BLaER1 treated with 17β-estradiol and CSF1 and Interleukin-3, amounts not matched to agents 10 nM and 100 nM (cell line): ENCODE measurements around the gene NADK.

Experiments used
- H3K27ac ChIP-seq, 11 experiments: shearing (Covaris generic); formaldehyde crosslinking; 2 replicates each; pipeline ENCODE4 v1.8.1; 2022
- H3K27me3 ChIP-seq, 11 experiments: shearing (Covaris generic); formaldehyde crosslinking; 2 replicates each; pipeline ENCODE4 v1.8.1; 2022
- H3K36me3 ChIP-seq, 11 experiments: shearing (Covaris generic); formaldehyde crosslinking; 2 replicates each; pipeline ENCODE4 v1.8.1; 2022
- H3K4me1 ChIP-seq, 10 experiments: shearing (Covaris generic); formaldehyde crosslinking; 2 replicates each; pipeline ENCODE4 v1.8.1; 2022
- H3K4me2 ChIP-seq, 11 experiments: shearing (Covaris generic); formaldehyde crosslinking; 2 replicates each; pipeline ENCODE4 v1.8.1; 2022
- H3K4me3 ChIP-seq, 10 experiments: shearing (Covaris generic); formaldehyde crosslinking; 2 replicates each; pipeline ENCODE4 v1.8.1; 2022
- H3K9ac ChIP-seq, 11 experiments: shearing (Covaris generic); formaldehyde crosslinking; 2 replicates each; pipeline ENCODE4 v1.8.1; 2022
- H3K9me3 ChIP-seq, 11 experiments: shearing (Covaris generic); formaldehyde crosslinking; replicated peaks in 1 of 11; 2 replicates each; pipeline ENCODE4 v1.8.1; 2022
- H4K20me1 ChIP-seq, 11 experiments: shearing (Covaris generic); formaldehyde crosslinking; 2 replicates each; pipeline ENCODE4 v1.8.1; 2022
- Cebpa-rat ChIP-seq, 11 experiments: shearing (Covaris generic); IDR thresholded peaks; 2 replicates each; pipeline ENCODE4 v1.8.1; 2022

Gene NADK

DNA sequence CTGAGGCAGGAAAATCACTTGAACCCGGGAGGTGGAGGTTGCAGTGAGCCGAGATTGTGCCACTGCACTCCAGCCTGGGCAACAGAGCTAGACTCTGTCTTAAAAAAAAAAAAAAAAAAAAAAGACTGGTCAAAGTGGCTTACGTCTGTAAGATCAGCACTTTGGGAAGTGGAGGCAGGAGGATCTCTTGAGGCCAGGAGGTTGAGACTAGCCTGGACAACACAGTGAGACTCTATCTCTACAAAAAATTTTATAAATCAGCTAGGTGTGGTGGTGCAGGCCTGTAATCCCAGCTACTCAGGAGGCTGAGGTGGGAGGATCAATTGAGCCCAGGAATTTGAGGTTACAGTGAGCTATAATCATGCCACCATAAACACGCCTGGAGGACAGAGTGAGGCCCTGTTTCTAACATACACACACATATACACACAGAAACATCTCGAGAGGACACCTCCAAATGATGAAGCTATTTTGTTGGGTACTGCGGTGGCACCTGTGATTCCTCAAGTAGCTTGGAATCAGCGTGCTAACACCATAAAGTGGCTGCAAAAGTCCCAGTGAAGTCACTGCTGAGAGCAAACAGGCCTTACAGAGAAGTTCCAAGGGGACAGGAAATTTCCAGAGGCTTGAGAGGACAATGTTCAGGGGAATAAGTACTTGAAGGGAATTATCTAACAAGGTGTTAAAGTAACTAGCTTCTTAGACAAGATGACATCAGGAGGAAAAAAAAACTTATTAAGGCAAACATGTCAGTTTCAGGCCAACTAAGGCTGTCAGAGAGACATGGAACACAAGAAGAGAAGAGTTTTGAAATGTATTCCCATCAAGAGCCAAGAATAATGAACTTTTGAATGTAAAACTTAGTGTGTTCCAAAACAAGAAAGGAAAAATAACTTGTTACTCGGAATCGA lies 1.3 kb downstream of the NADK start:
- Histone ChIP-seq H3K4me3 (peak overlapping the region; percentile 79 to 98 (median 96)), H3K9ac (peak overlapping the region; percentile 94 to 100 (median 98)), H3K27ac (peak overlapping the region in 10 of 11 experiments; percentile 31 to 100 (median 99); a peak in 19 of 22 replicates), H3K4me1 (peaks cover 54 to 67% (median 62%) of the 10 kb centered on the region in 10 experiments), H3K9me3 (peaks cover 2 to 15% (median 12%) of the 10 kb centered on the region in 11 experiments; a peak in 20 of 22 replicates), H3K4me2 (peak overlapping the region; percentile 86 to 99 (median 95)), H3K36me3 (peaks cover 29 to 34% (median 30%) of the 10 kb centered on the region in 11 experiments), H3K27me3 (no peaks in the 10 kb centered on the region), H4K20me1 (peaks cover 30 to 68% (median 44%) of the 10 kb centered on the region in 11 experiments; a peak in 21 of 22 replicates)
- no peak for TF ChIP-seq Cebpa-rat (IDR thresholded peaks at IDR 0.05)

DNA sequence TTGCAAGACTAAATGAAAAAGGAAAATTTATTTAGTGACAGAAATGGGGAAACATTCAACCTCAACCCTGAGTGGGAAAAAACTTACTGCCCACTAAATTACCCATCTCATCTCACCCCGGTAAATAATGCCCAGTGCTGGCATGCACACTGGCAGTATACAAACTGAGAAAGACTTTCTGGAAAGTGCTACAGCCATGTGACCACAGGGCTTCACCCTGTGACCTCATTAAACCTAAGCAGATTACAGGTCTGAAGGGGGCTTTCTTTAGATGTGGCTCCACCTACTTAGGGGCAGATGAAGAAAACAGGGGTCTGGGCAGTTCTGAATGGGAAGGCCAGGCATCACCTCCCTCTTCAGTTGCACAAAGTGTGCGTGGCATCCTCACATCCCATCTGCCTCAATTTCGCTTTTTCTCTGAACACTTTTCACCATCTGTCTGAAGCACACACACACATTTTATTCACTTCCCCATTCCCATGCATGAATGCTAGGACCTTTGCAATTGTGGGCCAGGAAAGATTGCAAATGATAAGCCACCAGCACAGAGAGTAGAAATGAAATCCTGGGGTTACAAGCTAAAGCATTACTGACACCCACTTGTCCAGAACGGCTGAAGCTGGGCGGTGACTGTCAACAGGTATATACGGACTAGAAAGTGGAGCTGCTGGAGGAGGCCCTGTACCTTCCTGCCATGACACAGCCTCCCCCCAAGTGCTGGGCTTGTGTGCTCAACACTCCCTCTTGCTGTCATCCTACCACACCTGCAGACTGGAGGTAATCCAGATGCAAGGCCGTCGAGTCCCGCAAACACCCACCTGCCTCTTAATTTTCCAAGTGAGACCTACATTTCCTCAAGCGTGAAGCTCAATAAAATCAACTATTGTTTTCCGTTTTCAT lies 2.7 kb downstream of the NADK start:
- peak in 2 of 11 experiments; percentile 18 to 40; a peak in 1 of 22 replicates for TF ChIP-seq Cebpa-rat (IDR thresholded peaks at IDR 0.05)
- peak overlapping the region in 10 of 11 experiments; percentile 14 to 100 (median 98); a peak in 19 of 22 replicates for H3K27ac ChIP-seq
- H3K9ac ChIP-seq, result peak overlapping the region; percentile 54 to 100 (median 98); a peak in 21 of 22 replicates
- peak overlapping the region; percentile 37 to 98 (median 96); a peak in 18 of 20 replicates for H3K4me3 ChIP-seq
- peaks cover 41 to 48% (median 43%) of the 10 kb centered on the region in 11 experiments for H3K36me3 ChIP-seq
- peaks cover 8 to 29% (median 25%) of the 10 kb centered on the region in 11 experiments; a peak in 20 of 22 replicates for H3K9me3 ChIP-seq
- peaks cover 41 to 53% (median 49%) of the 10 kb centered on the region in 10 experiments for H3K4me1 ChIP-seq
- H4K20me1 ChIP-seq, result peaks cover 33 to 81% (median 55%) of the 10 kb centered on the region in 11 experiments; a peak in 21 of 22 replicates
- H3K27me3 ChIP-seq, result no peaks in the 10 kb centered on the region
- H3K4me2 ChIP-seq, result peak overlapping the region; percentile 86 to 99 (median 95)

DNA sequence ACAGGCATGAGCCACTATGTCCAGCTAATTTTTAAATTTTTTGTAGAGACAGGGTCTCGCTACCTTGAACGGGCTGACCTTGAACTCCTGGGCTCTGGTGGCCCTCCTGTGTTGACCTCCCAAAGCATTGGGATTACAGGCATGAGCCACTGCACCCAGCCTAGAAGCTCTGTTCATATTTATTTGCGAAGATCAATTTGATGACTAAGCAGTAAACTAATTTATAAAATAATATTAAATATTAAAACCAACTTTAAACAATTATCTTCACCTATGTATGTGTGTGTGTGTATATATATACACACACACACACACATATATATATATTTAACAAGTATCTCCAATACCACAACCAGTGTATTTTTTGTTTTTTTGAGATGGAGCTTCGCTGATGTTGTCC lies 4.4 kb downstream of the NADK start:
- peak overlapping the region in 5 of 11 experiments; percentile 93 to 97 (median 96); a peak in 7 of 22 replicates for H3K4me2 ChIP-seq
- no peak overlapping the region for H3K27ac ChIP-seq
- no peaks in the 10 kb centered on the region for H3K27me3 ChIP-seq
- no peak overlapping the region for H3K4me3 ChIP-seq
- peaks cover 31 to 49% (median 33%) of the 10 kb centered on the region in 10 experiments for H3K4me1 ChIP-seq
- H3K36me3 ChIP-seq, result peaks cover 58 to 65% (median 60%) of the 10 kb centered on the region in 11 experiments
- no peak overlapping the region for H3K9ac ChIP-seq
- peaks cover 44 to 98% (median 72%) of the 10 kb centered on the region in 11 experiments for H4K20me1 ChIP-seq
- H3K9me3 ChIP-seq, result peaks cover 8 to 43% (median 35%) of the 10 kb centered on the region in 11 experiments; a peak in 20 of 22 replicates
- no peak for TF ChIP-seq Cebpa-rat (IDR thresholded peaks at IDR 0.05)

DNA sequence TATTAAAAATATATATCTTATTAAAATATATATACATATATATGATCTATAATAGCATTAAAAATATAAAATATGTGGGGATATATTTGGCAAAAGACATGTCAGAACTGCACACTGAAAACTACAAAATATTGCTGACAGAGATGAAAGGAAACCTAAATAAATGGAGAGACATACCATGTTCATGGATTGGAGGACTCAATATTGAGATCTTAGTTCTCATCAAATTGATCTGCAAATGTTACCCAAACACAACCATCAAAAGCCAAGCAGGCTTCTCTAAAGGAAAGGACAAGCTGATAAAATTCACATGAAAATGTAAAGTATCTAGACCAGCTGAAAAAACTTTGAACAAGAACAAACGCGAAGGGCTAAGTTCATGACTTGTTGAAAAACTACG lies 7.2 kb downstream of the NADK start:
- no peak for TF ChIP-seq Cebpa-rat (IDR thresholded peaks at IDR 0.05)
- Histone ChIP-seq H3K9me3 (peaks cover 8 to 55% (median 37%) of the 10 kb centered on the region in 11 experiments; a peak in 20 of 22 replicates), H3K4me3 (peak overlapping the region in 1 of 10 experiments; percentile 13; a peak in 1 of 20 replicates), H3K36me3 (peaks cover 86 to 92% (median 88%) of the 10 kb centered on the region in 11 experiments), H4K20me1 (peaks cover 64 to 100% (median 88%) of the 10 kb centered on the region in 11 experiments), H3K27me3 (no peaks in the 10 kb centered on the region), H3K27ac (no peak overlapping the region), H3K4me1 (peaks cover 18 to 60% (median 26%) of the 10 kb centered on the region in 10 experiments), H3K9ac (no peak overlapping the region), H3K4me2 (0 out of 22 replicates have a peak overlapping the region, but pooled peaks of 1 of the 11 experiments have one; percentile 0)

DNA sequence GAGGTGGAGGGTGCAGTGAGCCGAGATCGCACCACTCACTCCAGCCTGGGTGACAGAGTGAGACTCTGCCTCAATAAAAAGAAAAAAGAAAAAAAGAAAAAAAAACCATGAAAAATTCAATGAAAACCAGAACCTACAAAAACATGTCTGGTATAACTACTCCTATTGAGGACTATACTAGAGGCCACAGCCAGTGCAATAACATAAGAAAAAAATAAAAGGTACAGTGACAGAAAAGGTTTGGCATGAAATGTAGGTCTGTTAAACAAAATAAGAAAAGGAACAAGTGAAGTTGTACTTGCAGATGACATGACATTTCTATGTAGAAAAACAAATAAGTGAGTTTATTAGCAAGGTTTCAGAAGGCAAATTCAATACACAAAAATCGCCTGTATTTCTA lies 8.2 kb downstream of the NADK start:
- H3K27ac ChIP-seq, result no peak overlapping the region
- no peak overlapping the region for H3K4me3 ChIP-seq
- no peak for TF ChIP-seq Cebpa-rat (IDR thresholded peaks at IDR 0.05)
- H3K9me3 ChIP-seq, result peaks cover 8 to 55% (median 37%) of the 10 kb centered on the region in 11 experiments; a peak in 20 of 22 replicates
- H3K9ac ChIP-seq, result no peak overlapping the region
- peaks cover 64 to 100% (median 88%) of the 10 kb centered on the region in 11 experiments for H4K20me1 ChIP-seq
- H3K4me1 ChIP-seq, result peaks cover 9 to 53% (median 26%) of the 10 kb centered on the region in 10 experiments
- no peak overlapping the region for H3K4me2 ChIP-seq
- H3K36me3 ChIP-seq, result peaks cover 96 to 100% (median 98%) of the 10 kb centered on the region in 11 experiments
- H3K27me3 ChIP-seq, result no peaks in the 10 kb centered on the region

DNA sequence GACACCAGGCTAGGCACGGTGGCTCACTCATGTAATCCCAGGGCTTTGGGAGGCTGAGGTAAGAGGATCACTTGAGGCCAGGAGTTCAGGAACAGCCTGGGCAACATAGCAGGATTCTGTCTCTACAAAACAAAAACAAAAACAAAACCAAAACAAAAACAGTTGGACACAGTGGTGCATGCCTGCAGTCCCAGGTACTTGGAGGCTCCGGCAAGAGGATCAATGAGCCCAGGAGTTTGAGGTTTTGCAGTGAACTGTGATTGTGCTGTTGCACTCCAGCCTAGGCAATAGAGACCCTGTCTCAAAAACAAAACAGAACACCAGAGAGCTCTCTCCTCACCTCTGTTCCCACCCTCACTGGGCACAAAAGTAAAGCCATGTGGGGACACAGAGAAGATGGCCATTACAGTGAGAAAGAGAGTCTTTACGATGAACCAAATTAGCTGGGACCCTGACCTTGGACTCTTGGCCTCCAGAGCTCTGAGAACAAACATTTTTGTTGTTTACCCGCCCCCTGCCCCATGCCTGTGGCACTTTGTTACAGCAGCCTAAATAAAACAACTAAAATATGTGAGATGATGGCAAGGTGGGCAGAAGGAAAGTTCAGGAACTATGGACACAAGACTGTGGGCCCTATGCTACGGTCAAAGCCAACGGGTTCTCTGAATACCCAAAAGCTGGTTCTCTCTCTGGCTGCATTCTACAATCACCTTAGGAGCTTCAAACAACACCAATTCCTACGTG lies 9.8 kb downstream of the NADK start:
- peak overlapping the region in 4 of 11 experiments; percentile 3 to 71 (median 16); a peak in 4 of 22 replicates for H3K27ac ChIP-seq
- H3K27me3 ChIP-seq, result no peaks in the 10 kb centered on the region
- no peak overlapping the region for H3K4me3 ChIP-seq
- H3K4me2 ChIP-seq, result peak overlapping the region in 3 of 11 experiments; percentile 40 to 53 (median 50); a peak in 5 of 22 replicates
- H3K4me1 ChIP-seq, result peaks cover 16 to 55% (median 32%) of the 10 kb centered on the region in 10 experiments
- H3K9ac ChIP-seq, result peak overlapping the region in 3 of 11 experiments; percentile 5 to 37 (median 22); a peak in 3 of 22 replicates
- TF ChIP-seq Cebpa-rat (IDR thresholded peaks at IDR 0.05), result no peak
- peaks cover 98 to 100% (median 99%) of the 10 kb centered on the region in 11 experiments for H3K36me3 ChIP-seq
- H3K9me3 ChIP-seq, result peaks cover 8 to 54% (median 37%) of the 10 kb centered on the region in 11 experiments; a peak in 20 of 22 replicates
- H4K20me1 ChIP-seq, result peaks cover 66 to 100% (median 88%) of the 10 kb centered on the region in 11 experiments

DNA sequence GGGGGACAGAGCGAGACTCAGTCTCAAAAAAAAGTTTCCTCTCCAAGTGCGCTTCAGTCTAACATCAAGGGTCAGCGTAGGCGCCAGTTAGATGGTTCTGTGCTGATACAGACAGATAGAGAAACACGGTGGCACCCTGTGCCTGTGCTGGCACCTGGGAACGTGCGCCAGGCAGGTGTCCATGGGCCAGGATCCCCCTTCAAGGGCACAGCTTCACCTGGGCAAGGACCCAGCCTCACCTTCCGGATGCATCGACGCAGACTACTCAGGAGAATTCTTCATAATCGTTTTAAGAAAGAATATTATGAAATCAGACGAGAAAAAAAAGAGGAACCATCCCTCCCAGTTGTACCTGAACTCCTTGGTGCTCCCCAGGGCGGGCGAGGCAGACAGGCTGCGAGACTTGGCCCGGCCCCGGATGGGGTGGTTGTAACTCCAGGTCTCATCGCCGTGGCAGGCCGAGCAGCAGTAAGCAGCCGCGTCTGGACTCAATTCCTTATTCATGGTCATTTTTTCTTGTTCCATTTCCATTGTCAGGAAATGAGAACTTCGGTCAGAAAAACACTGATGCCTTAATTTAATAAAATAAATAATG lies 13.3 kb downstream of the NADK start:
- Histone ChIP-seq H3K9ac (peak overlapping the region in 8 of 11 experiments; percentile 32 to 68 (median 63); a peak in 16 of 22 replicates), H4K20me1 (peaks cover 97 to 100% (median 100%) of the 10 kb centered on the region in 11 experiments), H3K27me3 (no peaks in the 10 kb centered on the region), H3K4me2 (peak overlapping the region in 10 of 11 experiments; percentile 8 to 59 (median 41); a peak in 12 of 22 replicates), H3K36me3 (peaks cover 99 to 100% (median 100%) of the 10 kb centered on the region in 11 experiments), H3K27ac (peak overlapping the region in 9 of 11 experiments; percentile 48 to 78 (median 73); a peak in 17 of 22 replicates), H3K9me3 (peaks cover 0 to 20% (median 6%) of the 10 kb centered on the region in 11 experiments; a peak in 15 of 22 replicates), H3K4me1 (peaks cover 34 to 76% (median 47%) of the 10 kb centered on the region in 10 experiments), H3K4me3 (no peak overlapping the region)
- TF ChIP-seq Cebpa-rat (IDR thresholded peaks at IDR 0.05), result no peak
